Activated B cell treated with CpG ODN at 0.5 μM for 24 hours (primary cell): Measurements from ENCODE around the gene TMEM38B. TPM values are rescaled to one million over a fixed set of nuclear protein-coding genes. Genes with fewer than 3 reads are reported as not detected.
A peak's percentile ranks its signal among the peaks of the same experiment; 100 is the strongest.

Experiments
- ATAC-seq: fragments of 200-7000 bp; cut with Tn5 transposase; one replicate; pipeline ENCODE4 v1.10.0; 2021; ENCODE audit warnings: low read depth, mild to moderate bottlenecking, moderate library complexity
- CTCF ChIA-PET: fragments of 350-600 bp; sonication (Branson Sonifier 250); formaldehyde crosslinking; loops from one replicate; lab custom pipeline; 2021; ENCODE audit warnings: antibody characterized with exemption; lab: Charles Lee
- POLR2A ChIA-PET: fragments of 350-600 bp; sonication (Branson Sonifier 250); formaldehyde crosslinking; loops from one replicate; lab custom pipeline; 2021; ENCODE audit warnings: antibody characterized with exemption; lab: Charles Lee
- DNase-seq: peaks from one replicate; pipeline ENCODE4 v3.0.0; 2022
- H3K27ac Mint-ChIP-seq: one replicate; pipeline ENCODE4 v1.8.0; 2020; ENCODE audit warnings: mixed read lengths
- H3K27me3 Mint-ChIP-seq: one replicate; pipeline ENCODE4 v1.8.0; 2021; ENCODE audit warnings: mixed read lengths
- H3K36me3 Mint-ChIP-seq: one replicate; pipeline ENCODE4 v1.8.0; 2021; ENCODE audit warnings: low read depth, mixed read lengths
- H3K4me1 Mint-ChIP-seq: one replicate; pipeline ENCODE4 v1.8.0; 2021; ENCODE audit warnings: mixed read lengths
- H3K4me3 Mint-ChIP-seq: one replicate; pipeline ENCODE4 v1.8.0; 2020; ENCODE audit warnings: mild to moderate bottlenecking, mixed read lengths
- H3K9me3 Mint-ChIP-seq: one replicate; pipeline ENCODE4 v1.8.0; 2020; ENCODE audit warnings: mixed read lengths
- CTCF ChIP-seq: fragments of 200-600 bp; IDR thresholded peaks from one replicate; pipeline ENCODE4 v1.8.0; 2022; ENCODE audit warnings: antibody characterized with exemption, mild to moderate bottlenecking
- intact Hi-C: fragments of 100-400 bp; cut with micrococcal nuclease; formaldehyde crosslinking; loops from one replicate; pipeline ENCODE4 v1.15.1; 2024
- total RNA-seq: library from RNA; stranded (reverse); gene quantifications from 2 replicates; pipeline ENCODE4 v1.2.3, GENCODE V29; 2022

Gene TMEM38B
- total RNA-seq, 1 donor from 2014 or later = 12.7 TPM

- H3K9me3 Mint-ChIP-seq = no peaks in the 10 kb centered on the region
- peak; percentile 31 for DNase-seq
- ChIA-PET POLR2A (interaction anchor here (2.0 kb wide), 1 partner anchor 38 kb away, joined by 4 read pairs; the partner anchor contains the start of gene TMEM38B), CTCF (interaction anchor here (1.1 to 2.2 kb wide), 4 partner anchors 34 to 64 kb away, joined by 3 to 12 read pairs (median 4); no protein-coding TSS in a partner anchor)
- no peak overlapping the region for H3K27ac Mint-ChIP-seq
- H3K36me3 Mint-ChIP-seq = no peaks in the 10 kb centered on the region
- intact Hi-C loops = loop anchor here (1.0 to 5.0 kb wide), 4 partner anchors 37 to 269 kb away; no protein-coding TSS in a partner anchor
- peaks cover 17% of the 10 kb centered on the region for H3K27me3 Mint-ChIP-seq
- ATAC-seq = peak; percentile 72
- H3K4me1 Mint-ChIP-seq = peaks cover 18% of the 10 kb centered on the region
- TF ChIP-seq CTCF = no peak
- peak overlapping the region; percentile 87 for H3K4me3 Mint-ChIP-seq
Measured at GRCh38 chr9:105656131-105656921, 38.0 kb upstream of the TMEM38B start.

GRCh38 chr9:105658351-105658750, 36.0 kb upstream of the TMEM38B start:
- no peak for DNase-seq
- TF ChIP-seq CTCF = no peak
- ChIA-PET POLR2A (no interaction called here), CTCF (interaction anchor here (2.2 kb wide), 1 partner anchor 60 kb away, joined by 12 read pairs; no protein-coding TSS in a partner anchor)
- Mint-ChIP-seq H3K27ac (no peak overlapping the region), H3K4me3 (no peak overlapping the region), H3K9me3 (no peaks in the 10 kb centered on the region), H3K4me1 (peaks cover 36% of the 10 kb centered on the region), H3K27me3 (peaks cover 17% of the 10 kb centered on the region), H3K36me3 (no peaks in the 10 kb centered on the region)
- ATAC-seq = no peak
- intact Hi-C loops = loop anchor here (5.0 kb wide), 2 partner anchors 224 to 271 kb away; no protein-coding TSS in a partner anchor

- ATAC-seq (no peak), DNase-seq (no peak)
- Mint-ChIP-seq H3K4me3 (no peak overlapping the region), H3K27ac (no peak overlapping the region), H3K9me3 (no peaks in the 10 kb centered on the region), H3K36me3 (no peaks in the 10 kb centered on the region), H3K27me3 (peaks cover 17% of the 10 kb centered on the region), H3K4me1 (peaks cover 35% of the 10 kb centered on the region)
- no peak for TF ChIP-seq CTCF
- intact Hi-C loops = no loop called here
- ChIA-PET CTCF (no interaction called here), POLR2A (no interaction called here)
Measured at GRCh38 chr9:105661011-105661410, 33.3 kb upstream of the TMEM38B start.

- Mint-ChIP-seq H3K9me3 (no peaks in the 10 kb centered on the region), H3K27ac (peak within 1 kb of the TSS; percentile 84), H3K4me3 (peak within 1 kb of the TSS; percentile 44), H3K36me3 (no peaks in the 10 kb centered on the region), H3K27me3 (peaks cover 10% of the 10 kb centered on the region), H3K4me1 (peaks cover 27% of the 10 kb centered on the region)
- intact Hi-C loops = loop anchor here (1.0 kb wide), 1 partner anchor 32 kb away; the partner anchor contains the start of gene TMEM38B
- DNase-seq (no peak), ATAC-seq (peak; percentile 84)
- ChIA-PET POLR2A (interaction anchor here (0.8 kb wide), 1 partner anchor 31 kb away, joined by 7 read pairs; the partner anchor contains the start of gene TMEM38B), CTCF (interaction anchor here (1.1 kb wide), 1 partner anchor 52 kb away, joined by 3 read pairs; no protein-coding TSS in a partner anchor)
- TF ChIP-seq CTCF = no peak
Measured at GRCh38 chr9:105662184-105663104, 31.9 kb upstream of the TMEM38B start, which contains the start of gene TAL2. TAL2 (plus strand) TSS chr9:105662457; CDS start chr9:105662497, 40 bp downstream.
